CD14-positive monocyte (primary cell): ENCODE results near the gene WDR74. TPM values are rescaled to one million over a fixed set of nuclear protein-coding genes. Genes with fewer than 3 reads are reported as not detected.

Experiments
- DNase-seq, 3 donors: peaks; one replicate each; pipeline ENCODE4 v3.0.0-alpha.2; 2011 to 2022
- H2AFZ ChIP-seq: 2 replicates; pipeline ENCODE4 v1.6.0; 2012; ENCODE audit warnings: mild to moderate bottlenecking, low read depth, low read length, inconsistent platforms; ENCODE audit not compliant: insufficient read depth, poor library complexity, severe bottlenecking
- H3K27ac ChIP-seq, 2 donors: 1 replicate in 1 of 2; 2 replicates in 1 of 2; pipeline ENCODE4 v1.5.1; 2012 to 2013; ENCODE audit warnings: low read length in 2 of 2, control low read depth in 1 of 2, inconsistent platforms in 1 of 2, low read depth in 1 of 2, mild to moderate bottlenecking in 1 of 2
- H3K27me3 ChIP-seq, 2 donors: one replicate each; pipeline versions ENCODE4 v1.6.0 to v1.6.1; 2011 to 2013; ENCODE audit warnings: low read length in 2 of 2; ENCODE audit not compliant: control insufficient read depth in 2 of 2, insufficient read depth in 2 of 2
- H3K36me3 ChIP-seq, 2 donors: replicated peaks in 1 of 2; 1 replicate in 1 of 2; 2 replicates in 1 of 2; pipeline versions ENCODE4 v1.5.1 to v1.6.1; 2012 to 2013; ENCODE audit warnings: low read length in 2 of 2, control low read depth in 1 of 2, inconsistent platforms in 1 of 2, mild to moderate bottlenecking in 1 of 2; ENCODE audit not compliant: insufficient read depth in 2 of 2, control insufficient read depth in 1 of 2
- H3K4me1 ChIP-seq, 2 donors: 1 replicate in 1 of 2; 2 replicates in 1 of 2; pipeline versions ENCODE4 v1.5.1 to v1.6.1; 2012 to 2013; ENCODE audit warnings: low read length in 2 of 2, control low read depth in 1 of 2, inconsistent platforms in 1 of 2, mild to moderate bottlenecking in 1 of 2, moderate library complexity in 1 of 2; ENCODE audit not compliant: insufficient read depth in 2 of 2, control insufficient read depth in 1 of 2
- H3K4me2 ChIP-seq: replicated peaks from 2 replicates; pipeline ENCODE3; 2012; ENCODE audit warnings: low read length, moderate library complexity, mild to moderate bottlenecking; ENCODE audit not compliant: poor library complexity, severe bottlenecking; ENCODE audit errors: extremely low read depth
- H3K4me3 ChIP-seq, 3 experiments: fragments of 200-600 bp in 1 of 3; sonication (generic) in 1 of 3; replicated peaks in 1 of 3; 1 replicate in 2 of 3; 2 replicates in 1 of 3; pipeline ENCODE4 v1.5.1; 2011 to 2013; ENCODE audit warnings: low read length in 3 of 3, mild to moderate bottlenecking in 3 of 3, control low read depth in 2 of 3, low read depth in 2 of 3, inconsistent platforms in 1 of 3, moderate library complexity in 1 of 3
- H3K79me2 ChIP-seq: 2 replicates; pipeline ENCODE4 v1.6.0; 2012; ENCODE audit warnings: mild to moderate bottlenecking, control low read depth, inconsistent platforms, low read length, moderate library complexity; ENCODE audit not compliant: insufficient read depth
- H3K9ac ChIP-seq: 2 replicates; pipeline ENCODE4 v1.6.0; 2017; ENCODE audit warnings: low read length, mild to moderate bottlenecking; ENCODE audit not compliant: insufficient read depth, poor library complexity, severe bottlenecking
- H3K9me3 ChIP-seq, 2 donors: replicated peaks in 1 of 2; 1 replicate in 1 of 2; 2 replicates in 1 of 2; pipeline versions ENCODE4 v1.5.1 to v1.6.1; 2012 to 2013; ENCODE audit warnings: low read length in 2 of 2, control low read depth in 1 of 2; ENCODE audit not compliant: control insufficient read depth in 1 of 2, insufficient read depth in 1 of 2
- H4K20me1 ChIP-seq: 2 replicates; pipeline ENCODE4 v1.6.0; 2012; ENCODE audit warnings: mild to moderate bottlenecking, low read length, control low read depth, moderate library complexity; ENCODE audit not compliant: insufficient read depth
- H3K27ac Mint-ChIP-seq, 7 donors: one replicate each; pipeline ENCODE4 v1.8.0; 2020; ENCODE audit warnings: mild to moderate bottlenecking in 7 of 7, mixed read lengths in 7 of 7, moderate library complexity in 6 of 7, inconsistent platforms in 2 of 7
- H3K27me3 Mint-ChIP-seq, 3 donors: one replicate each; pipeline ENCODE4 v1.8.0; 2021 to 2022; ENCODE audit warnings: low read depth in 3 of 3, mild to moderate bottlenecking in 3 of 3, mixed read lengths in 3 of 3, moderate library complexity in 3 of 3, inconsistent platforms in 1 of 3
- H3K36me3 Mint-ChIP-seq, 2 donors: one replicate each; pipeline ENCODE4 v1.8.0; 2020; ENCODE audit warnings: mixed read lengths in 2 of 2, inconsistent platforms in 1 of 2, mild to moderate bottlenecking in 1 of 2
- H3K4me1 Mint-ChIP-seq: one replicate; pipeline ENCODE4 v1.8.0; 2020; ENCODE audit warnings: mild to moderate bottlenecking, mixed read lengths
- H3K4me3 Mint-ChIP-seq, 2 donors: one replicate each; pipeline ENCODE4 v1.8.0; 2020; ENCODE audit warnings: mild to moderate bottlenecking in 2 of 2, mixed read lengths in 2 of 2, moderate library complexity in 1 of 2
- H3K9me3 Mint-ChIP-seq, 7 donors: one replicate each; pipeline ENCODE4 v1.8.0; 2020 to 2022; ENCODE audit warnings: mixed read lengths in 7 of 7, mild to moderate bottlenecking in 6 of 7, moderate library complexity in 6 of 7, inconsistent platforms in 2 of 7
- WGBS: methylation state at CpG from one replicate; pipeline ENCODE4 v1.1.5; 2013; ENCODE audit warnings: missing lambda C conversion rate; ENCODE audit not compliant: insufficient coverage; 5-methylcytosine and 5-hydroxymethylcytosine counted together
- intact Hi-C, 2 donors: fragments of 100-400 bp; cut with micrococcal nuclease; formaldehyde crosslinking; loops; one replicate each; pipeline versions ENCODE4 v1.15.0 to v1.15.1; 2023
- polyA plus RNA-seq, 3 donors: library from polyadenylated mRNA; depleted of rRNA in 1 of 3; unstranded in 2 of 3; stranded (reverse) in 1 of 3; fragments of 300-500 nt in 2 of 3; fragments of >200 nt in 1 of 3; fragmentation: Illumina TruSeq in 2 of 3; gene quantifications; 1 replicate in 2 of 3; 2 replicates in 1 of 3; pipeline ENCODE4 v1.2.3, GENCODE V29; 2012 to 2021
- TF ChIP-seq, protein P1 (sequence below): fragments of 200-600 bp; IDR thresholded peaks from one replicate; pipeline ENCODE4 v1.8.0; 2022; ENCODE audit warnings: antibody characterized with exemption, mild to moderate bottlenecking

Gene WDR74
- polyA plus RNA-seq, 3 donors, result 14.2 to 52.5 (median 18.4) TPM

GRCh38 chr11:62879235-62879978 lies 40.0 kb upstream of the WDR74 start:
- Histone ChIP-seq H3K9me3 (no peaks in the 10 kb centered on the region), H3K79me2 (peaks cover 46% of the 10 kb centered on the region), H4K20me1 (peaks cover 22% of the 10 kb centered on the region), H3K4me1 (peaks cover 31 to 41% of the 10 kb centered on the region in 2 donors), H2AFZ (peak overlapping the region; percentile 95), H3K27me3 (no peaks in the 10 kb centered on the region), H3K9ac (peak overlapping the region; percentile 99), H3K4me2 (peak overlapping the region; percentile 92), H3K36me3 (peaks cover 17 to 19% of the 10 kb centered on the region in 2 donors), H3K27ac (peak overlapping the region; percentile 100), H3K4me3 (peak overlapping the region in 1 of 3 experiments; percentile 97)
- Mint-ChIP-seq H3K27ac (peak overlapping the region; percentile 54 to 100 (median 99)), H3K4me1 (peaks cover 37% of the 10 kb centered on the region), H3K4me3 (peak overlapping the region in 1 of 2 donors; percentile 43), H3K27me3 (peaks cover 0 to 4% (median 3%) of the 10 kb centered on the region in 3 donors), H3K36me3 (peaks cover 23 to 24% of the 10 kb centered on the region in 2 donors), H3K9me3 (peaks cover 0 to 3% (median 0%) of the 10 kb centered on the region in 7 donors)
- DNase-seq, result no peak
- 91% methylated on average over 3 of the region's 7 CpGs for WGBS
- intact Hi-C loops, result no loop called here
- TF ChIP-seq, protein P1, sequence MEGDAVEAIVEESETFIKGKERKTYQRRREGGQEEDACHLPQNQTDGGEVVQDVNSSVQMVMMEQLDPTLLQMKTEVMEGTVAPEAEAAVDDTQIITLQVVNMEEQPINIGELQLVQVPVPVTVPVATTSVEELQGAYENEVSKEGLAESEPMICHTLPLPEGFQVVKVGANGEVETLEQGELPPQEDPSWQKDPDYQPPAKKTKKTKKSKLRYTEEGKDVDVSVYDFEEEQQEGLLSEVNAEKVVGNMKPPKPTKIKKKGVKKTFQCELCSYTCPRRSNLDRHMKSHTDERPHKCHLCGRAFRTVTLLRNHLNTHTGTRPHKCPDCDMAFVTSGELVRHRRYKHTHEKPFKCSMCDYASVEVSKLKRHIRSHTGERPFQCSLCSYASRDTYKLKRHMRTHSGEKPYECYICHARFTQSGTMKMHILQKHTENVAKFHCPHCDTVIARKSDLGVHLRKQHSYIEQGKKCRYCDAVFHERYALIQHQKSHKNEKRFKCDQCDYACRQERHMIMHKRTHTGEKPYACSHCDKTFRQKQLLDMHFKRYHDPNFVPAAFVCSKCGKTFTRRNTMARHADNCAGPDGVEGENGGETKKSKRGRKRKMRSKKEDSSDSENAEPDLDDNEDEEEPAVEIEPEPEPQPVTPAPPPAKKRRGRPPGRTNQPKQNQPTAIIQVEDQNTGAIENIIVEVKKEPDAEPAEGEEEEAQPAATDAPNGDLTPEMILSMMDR, result no peak

- no peak overlapping the region for H3K4me3 Mint-ChIP-seq
- H3K4me1 Mint-ChIP-seq, result peaks cover 13% of the 10 kb centered on the region
- H3K27ac Mint-ChIP-seq, result no peak overlapping the region
- peaks cover 0 to 2% of the 10 kb centered on the region in 2 donors for H3K36me3 Mint-ChIP-seq
- TF ChIP-seq, protein P1, result no peak
- H4K20me1 ChIP-seq, result no peaks in the 10 kb centered on the region
- no peak overlapping the region for H3K4me3 ChIP-seq
- H3K9ac ChIP-seq, result no peak overlapping the region
- intact Hi-C loops, result no loop called here
- no peak overlapping the region for H2AFZ ChIP-seq
- DNase-seq, result no peak
- no peaks in the 10 kb centered on the region for H3K9me3 ChIP-seq
- H3K79me2 ChIP-seq, result peaks cover 19% of the 10 kb centered on the region
- H3K27me3 Mint-ChIP-seq, result peaks cover 0 to 4% (median 3%) of the 10 kb centered on the region in 3 donors
- WGBS, result 100% methylated on average over 2 of the region's 6 CpGs
- H3K9me3 Mint-ChIP-seq, result peaks cover 0 to 3% (median 0%) of the 10 kb centered on the region in 7 donors
- no peak overlapping the region for H3K4me2 ChIP-seq
- no peaks in the 10 kb centered on the region for H3K36me3 ChIP-seq
- no peaks in the 10 kb centered on the region for H3K27me3 ChIP-seq
- peaks cover 11 to 16% of the 10 kb centered on the region in 2 donors for H3K4me1 ChIP-seq
- H3K27ac ChIP-seq, result no peak overlapping the region
Observed at GRCh38 chr11:62876712-62877111, 37.3 kb upstream of the WDR74 start.
